Glomerular visceral epithelial cell (primary cell): ENCODE data around the gene PRKG1.

Experiments
- DNase-seq: peaks from one replicate; pipeline ENCODE4 v3.0.0-alpha.2; 2016; ENCODE audit errors: extremely low spot score

Gene PRKG1

GRCh38 chr10:51076299-51076841 is 2.1 kb downstream of the PRKG1 start:
- DNase-seq: no peak

- DNase-seq: no peak
Observed at GRCh38 chr10:51077074-51077473, 2.8 kb downstream of the PRKG1 start.

GRCh38 chr10:51077507-51077906 is 3.2 kb downstream of the PRKG1 start:
- DNase-seq: no peak

GRCh38 chr10:51079331-51079730 is 5.0 kb downstream of the PRKG1 start:
- no peak for DNase-seq

DNA sequence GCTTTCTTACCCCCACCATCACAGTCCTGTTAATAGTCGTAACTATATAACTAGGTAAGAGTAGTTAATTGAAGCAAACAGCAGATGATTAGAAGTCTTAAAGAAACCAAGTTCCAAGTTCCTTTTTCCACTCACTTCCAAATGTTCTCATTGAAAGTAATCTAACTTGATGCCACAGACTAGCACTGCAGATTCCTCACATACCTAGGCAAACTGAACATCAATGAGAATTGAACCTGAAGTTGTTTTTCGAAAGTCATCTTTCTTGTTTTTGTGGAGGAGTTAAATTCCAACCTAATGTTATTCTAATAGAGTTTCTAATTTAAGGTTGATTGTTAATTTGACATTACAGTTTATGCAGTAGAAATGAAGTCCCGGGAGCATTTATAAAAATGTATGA is 5.5 kb downstream of the PRKG1 start:
- DNase-seq: no peak

- DNase-seq: no peak
Observed at GRCh38 chr10:51080311-51081006, 6.2 kb downstream of the PRKG1 start.

GRCh38 chr10:51082857-51083256 is 8.6 kb downstream of the PRKG1 start:
- DNase-seq: no peak

- DNase-seq: no peak
Observed at GRCh38 chr10:51083356-51083853, 9.1 kb downstream of the PRKG1 start.

GRCh38 chr10:51085204-51085603 is 10.9 kb downstream of the PRKG1 start:
- DNase-seq: no peak

- no peak for DNase-seq
Observed at GRCh38 chr10:51086710-51087109, 12.4 kb downstream of the PRKG1 start.

- DNase-seq: no peak
Observed at GRCh38 chr10:51087114-51087513, 12.8 kb downstream of the PRKG1 start.

DNA sequence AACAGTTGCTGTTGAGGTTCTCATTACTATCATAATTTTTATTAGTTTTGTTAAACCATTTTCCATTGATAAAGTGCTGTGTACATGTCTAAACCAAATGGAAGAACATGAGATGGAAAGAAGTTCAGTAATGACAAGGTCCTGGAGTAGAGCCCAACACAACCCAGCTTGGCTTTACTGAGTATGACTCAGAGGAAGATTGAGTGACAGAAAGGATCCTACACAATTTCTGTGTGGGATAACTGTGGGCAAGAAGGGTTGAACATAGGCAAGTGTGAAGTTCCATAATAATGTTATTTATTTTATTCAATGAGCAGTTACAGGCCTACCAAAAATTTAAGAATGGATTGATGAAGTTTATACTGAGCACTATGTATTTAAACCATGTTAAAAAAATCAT is 15.9 kb downstream of the PRKG1 start:
- no peak for DNase-seq

GRCh38 chr10:51092402-51092801 is 18.1 kb downstream of the PRKG1 start:
- no peak for DNase-seq

DNA sequence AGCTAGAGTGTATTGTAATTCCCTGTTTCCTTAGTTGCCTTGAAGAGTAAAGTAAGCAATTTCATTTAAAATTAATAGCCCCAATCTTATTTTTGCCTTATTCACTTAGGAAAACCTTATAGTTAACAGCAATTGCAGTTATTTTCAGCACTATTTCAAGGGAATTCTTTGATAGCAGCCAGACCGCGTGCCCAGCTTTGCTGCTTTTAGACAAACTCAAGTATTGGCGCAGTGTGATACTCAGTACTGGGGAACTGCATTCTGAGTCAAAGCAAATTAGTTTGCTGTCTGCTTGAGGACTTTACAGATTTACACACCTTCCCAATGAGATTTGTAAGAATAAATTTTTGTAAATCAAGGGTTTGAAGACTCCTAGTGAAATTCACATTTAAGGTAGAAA is 21.2 kb downstream of the PRKG1 start:
- DNase-seq: no peak

DNA sequence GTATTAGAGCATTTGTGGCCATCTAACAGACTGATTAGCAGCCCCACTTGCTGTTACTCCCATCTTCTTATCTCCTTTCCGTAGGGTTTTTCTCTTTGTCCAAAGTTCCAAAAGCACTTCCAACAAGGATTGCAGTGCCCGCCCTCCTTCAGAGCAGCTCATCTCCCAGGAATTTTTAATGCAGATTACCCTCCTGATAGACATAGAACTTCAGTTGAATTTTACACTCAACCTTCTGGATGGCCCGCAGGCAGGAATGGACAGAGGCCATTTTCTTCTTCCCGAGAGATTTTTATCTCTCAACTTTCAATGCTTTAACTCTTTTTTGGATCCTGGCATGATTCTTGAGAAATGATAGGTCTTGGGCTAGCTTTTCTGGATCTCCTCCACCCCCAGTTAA is 23.3 kb downstream of the PRKG1 start:
- no peak for DNase-seq

DNA sequence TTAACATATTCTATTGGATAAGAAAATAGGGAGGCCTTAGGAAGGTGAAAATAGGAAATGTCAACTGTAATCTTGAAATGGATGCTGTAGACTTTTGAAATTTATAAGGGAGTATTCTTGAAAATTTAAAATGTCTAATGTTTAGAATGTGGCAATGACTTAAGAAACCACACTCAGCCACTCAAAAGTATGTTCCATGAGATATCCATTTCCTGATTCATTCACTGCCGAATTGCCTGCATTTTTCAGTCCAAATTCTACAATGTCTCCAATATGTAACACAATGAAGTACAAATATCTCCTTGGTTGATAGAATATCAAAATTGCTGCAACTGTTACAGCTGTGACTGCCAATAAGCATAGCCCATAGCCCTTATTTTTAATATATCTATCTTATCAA is 25.9 kb downstream of the PRKG1 start:
- no peak for DNase-seq

GRCh38 chr10:51103554-51104217 is 29.4 kb downstream of the PRKG1 start:
- no peak for DNase-seq

DNA sequence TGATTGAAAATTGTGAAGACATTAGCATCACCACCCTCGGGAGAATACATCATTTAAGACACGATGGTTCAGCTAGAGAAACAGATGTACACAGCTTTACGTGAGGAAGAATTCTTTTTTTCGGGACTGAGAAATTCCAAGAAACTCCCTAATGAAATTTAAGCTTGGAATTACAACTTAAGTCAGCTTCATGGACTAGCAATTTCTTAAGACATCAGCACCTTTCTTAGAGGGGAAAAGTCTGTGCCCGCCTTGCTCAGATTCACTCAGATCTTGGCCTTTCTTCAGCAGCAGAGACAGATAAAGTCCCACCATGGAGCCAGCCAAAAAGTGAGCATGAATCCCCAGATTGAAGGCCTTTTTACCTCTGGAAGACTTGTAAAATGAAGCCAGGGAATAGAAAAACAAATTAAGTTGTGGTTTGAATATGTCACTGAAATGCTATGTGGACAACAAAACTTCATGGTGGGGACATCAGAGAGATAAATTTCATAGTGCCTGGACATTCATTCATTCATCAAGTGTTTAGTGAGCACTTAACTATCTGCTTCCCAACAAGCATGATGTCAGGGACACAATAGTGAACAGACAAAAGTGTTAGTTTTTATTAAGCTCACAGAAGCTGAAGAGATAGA is 32.1 kb downstream of the PRKG1 start:
- DNase-seq: no peak

DNA sequence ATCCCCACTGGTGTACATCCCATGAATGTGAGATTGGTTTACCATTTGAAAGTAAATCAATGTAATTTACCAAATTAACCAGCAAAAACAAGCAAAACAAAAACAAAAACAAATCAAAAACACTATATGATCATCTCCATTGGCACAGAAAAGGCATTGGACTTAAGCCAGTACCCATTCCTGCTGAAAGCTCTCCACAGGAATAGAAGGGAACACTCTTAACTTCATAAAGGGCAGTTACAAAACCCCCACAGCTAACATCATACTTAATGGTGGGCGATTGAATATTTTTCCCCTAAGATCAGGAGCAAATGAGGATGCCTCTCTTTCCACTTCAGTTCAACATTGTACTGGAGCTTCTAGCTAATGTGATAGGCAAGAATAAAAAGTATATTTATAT is 34.1 kb downstream of the PRKG1 start:
- DNase-seq: no peak

GRCh38 chr10:51109801-51110533 is 35.7 kb downstream of the PRKG1 start:
- DNase-seq: peak; percentile 2

DNA sequence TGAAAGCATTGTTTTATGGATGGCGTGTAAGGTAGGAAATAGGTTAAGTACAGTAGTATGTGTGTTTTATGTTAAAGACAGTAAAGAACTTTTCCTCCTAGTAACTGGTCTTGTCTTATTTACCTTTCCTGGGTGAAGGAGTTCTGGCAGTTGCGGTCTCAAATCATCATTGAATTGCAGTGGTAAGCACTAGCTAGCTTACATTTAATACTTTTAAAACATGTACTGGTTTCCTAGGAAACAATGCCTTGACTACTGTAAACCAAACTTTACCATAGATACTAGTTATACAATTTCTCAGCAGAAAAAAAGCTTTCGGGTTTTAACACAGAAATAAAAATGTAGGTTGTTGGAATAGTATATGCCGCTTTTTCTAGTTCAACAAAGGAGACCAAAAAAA is 37.7 kb downstream of the PRKG1 start:
- DNase-seq: no peak

- DNase-seq: no peak
Observed at GRCh38 chr10:51113007-51113406, 38.7 kb downstream of the PRKG1 start.
